ENCODE data around the gene MAU2. TPM values are rescaled to one million over a fixed set of nuclear protein-coding genes. Genes with fewer than 3 reads are reported as not detected.

MAU2 gene
- total and polyA plus RNA-seq, 10 of the 15 experiments (the other 5 are each of a cell fraction or from before 2014, with no cell fraction given), result 1.8 to 47.2 (median 22.1) TPM

- in situ Hi-C loops (cut with MboI), result no loop called here
- BruUV-seq (replicated peaks), result no TSS peak
- TF ChIP-seq GATAD2B (conservative IDR thresholded peaks at IDR 0.05; ENCODE audit: low read depth), result 0 out of 2 replicates have a peak, but pooled peaks have one; percentile 51
- TF ChIP-seq CBFB (IDR thresholded peaks at IDR 0.05; ENCODE audit: low read depth), result no peak
- TF ChIP-seq RFX5 (IDR thresholded peaks at IDR 0.05; ENCODE audit: low read depth, low read length), result no peak
- no peak for TF ChIP-seq KAT2A (conservative IDR thresholded peaks at IDR 0.05; ENCODE audit: control insufficient read depth, low read depth, low read length)
- TF ChIP-seq KDM1A (IDR thresholded peaks at IDR 0.05; ENCODE audit: borderline replicate concordance), result no peak
- TF ChIP-seq EGR1 (IDR thresholded peaks at IDR 0.05; ENCODE audit: borderline replicate concordance in 1 of 2, low read depth in 2 of 2, low read length in 2 of 2), result peak in 1 of 2 experiments; percentile 94; a peak in 2 of 3 replicates
- TF ChIP-seq ZNF24 (IDR thresholded peaks at IDR 0.05), result no peak
- TF ChIP-seq, protein P1, sequence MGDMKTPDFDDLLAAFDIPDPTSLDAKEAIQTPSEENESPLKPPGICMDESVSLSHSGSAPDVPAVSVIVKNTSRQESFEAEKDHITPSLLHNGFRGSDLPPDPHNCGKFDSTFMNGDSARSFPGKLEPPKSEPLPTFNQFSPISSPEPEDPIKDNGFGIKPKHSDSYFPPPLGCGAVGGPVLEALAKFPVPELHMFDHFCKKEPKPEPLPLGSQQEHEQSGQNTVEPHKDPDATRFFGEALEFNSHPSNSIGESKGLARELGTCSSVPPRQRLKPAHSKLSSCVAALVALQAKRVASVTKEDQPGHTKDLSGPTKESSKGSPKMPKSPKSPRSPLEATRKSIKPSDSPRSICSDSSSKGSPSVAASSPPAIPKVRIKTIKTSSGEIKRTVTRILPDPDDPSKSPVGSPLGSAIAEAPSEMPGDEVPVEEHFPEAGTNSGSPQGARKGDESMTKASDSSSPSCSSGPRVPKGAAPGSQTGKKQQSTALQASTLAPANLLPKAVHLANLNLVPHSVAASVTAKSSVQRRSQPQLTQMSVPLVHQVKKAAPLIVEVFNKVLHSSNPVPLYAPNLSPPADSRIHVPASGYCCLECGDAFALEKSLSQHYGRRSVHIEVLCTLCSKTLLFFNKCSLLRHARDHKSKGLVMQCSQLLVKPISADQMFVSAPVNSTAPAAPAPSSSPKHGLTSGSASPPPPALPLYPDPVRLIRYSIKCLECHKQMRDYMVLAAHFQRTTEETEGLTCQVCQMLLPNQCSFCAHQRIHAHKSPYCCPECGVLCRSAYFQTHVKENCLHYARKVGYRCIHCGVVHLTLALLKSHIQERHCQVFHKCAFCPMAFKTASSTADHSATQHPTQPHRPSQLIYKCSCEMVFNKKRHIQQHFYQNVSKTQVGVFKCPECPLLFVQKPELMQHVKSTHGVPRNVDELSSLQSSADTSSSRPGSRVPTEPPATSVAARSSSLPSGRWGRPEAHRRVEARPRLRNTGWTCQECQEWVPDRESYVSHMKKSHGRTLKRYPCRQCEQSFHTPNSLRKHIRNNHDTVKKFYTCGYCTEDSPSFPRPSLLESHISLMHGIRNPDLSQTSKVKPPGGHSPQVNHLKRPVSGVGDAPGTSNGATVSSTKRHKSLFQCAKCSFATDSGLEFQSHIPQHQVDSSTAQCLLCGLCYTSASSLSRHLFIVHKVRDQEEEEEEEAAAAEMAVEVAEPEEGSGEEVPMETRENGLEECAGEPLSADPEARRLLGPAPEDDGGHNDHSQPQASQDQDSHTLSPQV (IDR thresholded peaks at IDR 0.05), result no peak
- 0 out of 2 replicates have a peak, but pooled peaks have one; percentile 13 for TF ChIP-seq TCF12 (IDR thresholded peaks at IDR 0.05; ENCODE audit: low read depth, low read length)
- peak; percentile 16; the same call in 1 of the 2 replicates for TF ChIP-seq DPF2 (IDR thresholded peaks at IDR 0.05)
- peak in 1 of 2 experiments; percentile 35; a peak in 1 of 4 replicates for TF ChIP-seq BHLHE40 (IDR thresholded peaks at IDR 0.05; ENCODE audit: borderline replicate concordance in 1 of 2, low read depth in 2 of 2, low read length in 1 of 2)
- TF ChIP-seq MXI1 (IDR thresholded peaks at IDR 0.05; ENCODE audit: low read depth, low read length), result peak; percentile 14; the same call in 1 of the 2 replicates
- TF ChIP-seq EED (IDR thresholded peaks at IDR 0.05; ENCODE audit: low read depth), result no peak
- TF ChIP-seq IRF4 (IDR thresholded peaks at IDR 0.05; ENCODE audit: low read depth, low read length), result no peak
- TF ChIP-seq BACH1 (IDR thresholded peaks at IDR 0.05; ENCODE audit: borderline replicate concordance), result peak; percentile 17; the same call in 1 of the 2 replicates
- TF ChIP-seq, protein P2, sequence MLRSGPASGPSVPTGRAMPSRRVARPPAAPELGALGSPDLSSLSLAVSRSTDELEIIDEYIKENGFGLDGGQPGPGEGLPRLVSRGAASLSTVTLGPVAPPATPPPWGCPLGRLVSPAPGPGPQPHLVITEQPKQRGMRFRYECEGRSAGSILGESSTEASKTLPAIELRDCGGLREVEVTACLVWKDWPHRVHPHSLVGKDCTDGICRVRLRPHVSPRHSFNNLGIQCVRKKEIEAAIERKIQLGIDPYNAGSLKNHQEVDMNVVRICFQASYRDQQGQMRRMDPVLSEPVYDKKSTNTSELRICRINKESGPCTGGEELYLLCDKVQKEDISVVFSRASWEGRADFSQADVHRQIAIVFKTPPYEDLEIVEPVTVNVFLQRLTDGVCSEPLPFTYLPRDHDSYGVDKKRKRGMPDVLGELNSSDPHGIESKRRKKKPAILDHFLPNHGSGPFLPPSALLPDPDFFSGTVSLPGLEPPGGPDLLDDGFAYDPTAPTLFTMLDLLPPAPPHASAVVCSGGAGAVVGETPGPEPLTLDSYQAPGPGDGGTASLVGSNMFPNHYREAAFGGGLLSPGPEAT (IDR thresholded peaks at IDR 0.05; ENCODE audit: low read depth), result 0 out of 2 replicates have a peak, but pooled peaks have one; percentile 38
Measured at GRCh38 chr19:19405971-19406877, 85.6 kb downstream of the MAU2 start.

More at GRCh38 chr19:19405971-19406877, 85.6 kb downstream of the MAU2 start:
- peak overlapping the region; percentile 66 for H3K9ac ChIP-seq (ENCODE audit: control insufficient read depth, insufficient read depth, low read length)
- ChIA-PET SMC1A (ENCODE audit: uncharacterized antibody, unreplicated experiment) (interaction anchor here (0.9 to 8.6 kb wide), 13 partner anchors 9 to 83 kb away, joined by 3 to 57 read pairs (median 6); no protein-coding TSS in a partner anchor), POLR2A (interaction anchor here (0.6 to 2.3 kb wide), 15 partner anchors 10 to 1104 kb away, joined by 3 to 16 read pairs (median 4); no protein-coding TSS in a partner anchor), RAD21 (ENCODE audit: unreplicated experiment) (interaction anchor here (0.9 to 4.0 kb wide), 22 partner anchors 9 to 250 kb away, joined by 3 to 55 read pairs (median 6); partner anchors contain the start of genes NDUFA13 and TSSK6), CTCF (interaction anchor here (0.6 to 6.8 kb wide), 21 partner anchors 9 to 250 kb away, joined by 3 to 85 read pairs (median 4); no protein-coding TSS in a partner anchor)
- no peak overlapping the region; the same call in 1 of the 2 replicates for H2AFZ ChIP-seq (ENCODE audit: control insufficient read depth, low read depth, low read length)
- intact Hi-C loops (cut with micrococcal nuclease; ENCODE audit: unreplicated experiment), result loop anchor here (2.0 to 5.0 kb wide), 3 partner anchors 21 to 51 kb away; no protein-coding TSS in a partner anchor
- H3K79me2 ChIP-seq (ENCODE audit: control insufficient read depth, insufficient read depth, low read length), result peaks cover 53% of the 10 kb centered on the region
- peak overlapping the region; percentile 94 for H3K4me2 ChIP-seq (ENCODE audit: control insufficient read depth, insufficient read depth)
- H3K27ac ChIP-seq (ENCODE audit: control insufficient read depth, insufficient read depth), result peak overlapping the region; percentile 62
- H3K4me3 ChIP-seq, result peak overlapping the region; percentile 79
- no peaks in the 10 kb centered on the region for H3K9me3 ChIP-seq (replicated peaks; ENCODE audit: control insufficient read depth, insufficient read depth, low read length)
- DNase-seq (ENCODE audit: low read depth, low spot score) (no peak), ATAC-seq (peak; percentile 40), FAIRE-seq (no peak)
- H3K27me3 ChIP-seq (replicated peaks in 1 of 2; ENCODE audit: control insufficient read depth in 2 of 2, insufficient read depth in 2 of 2, low read length in 1 of 2), result no peaks in the 10 kb centered on the region
- peaks cover 29% of the 10 kb centered on the region for H3K4me1 ChIP-seq (ENCODE audit: control insufficient read depth, insufficient read depth, low read length)
- peaks cover 10% of the 10 kb centered on the region for H4K20me1 ChIP-seq (ENCODE audit: control insufficient read depth, insufficient read depth)
- H3K36me3 ChIP-seq (ENCODE audit: control insufficient read depth in 2 of 2, insufficient read depth in 2 of 2, low read length in 1 of 2), result peaks cover 0 to 2% of the 10 kb centered on the region in 2 experiments; a peak in 2 of 4 replicates
- 1% methylated on average over 38 of the region's 87 CpGs for WGBS (ENCODE audit: insufficient coverage, insufficient replicate concordance, low lambda C conversion rate, missing lambda C conversion rate)
